ENCODE data around the gene TFF2. TPM values are rescaled to one million over a fixed set of nuclear protein-coding genes. Genes with fewer than 3 reads are reported as not detected.

Gene TFF2
- total and polyA plus RNA-seq, 9 donors = 0.26 to 0.49 TPM; not detected in 7

GRCh38 chr21:42300045-42300583 is 50.7 kb downstream of the TFF2 start:
- peaks cover 2% of the 10 kb centered on the region for H3K27me3 ChIP-seq (ENCODE audit: control insufficient read depth, insufficient read depth, low read length)
- H3K9me3 ChIP-seq (replicated peaks; ENCODE audit: control insufficient read depth, low read depth, low read length) = no peaks in the 10 kb centered on the region
- no peak for DNase-seq
- no peak overlapping the region for H3K4me3 ChIP-seq (ENCODE audit: low read length)
- peaks cover 8% of the 10 kb centered on the region for H3K36me3 ChIP-seq (ENCODE audit: control insufficient read depth, insufficient read depth, low read length)
- 80% methylated on average over 1 of the region's 7 CpGs for WGBS (ENCODE audit: insufficient coverage)
- peaks cover 24% of the 10 kb centered on the region for H3K4me1 ChIP-seq (ENCODE audit: control insufficient read depth, insufficient read depth, low read length)
- H3K27ac ChIP-seq (ENCODE audit: low read length) = no peak overlapping the region

- DNase-seq = peak; percentile 46
- Histone ChIP-seq H3K27me3 (ENCODE audit: control insufficient read depth, insufficient read depth, low read length) (peaks cover 3% of the 10 kb centered on the region), H3K36me3 (ENCODE audit: control insufficient read depth, insufficient read depth, low read length) (peaks cover 11% of the 10 kb centered on the region), H3K9me3 (replicated peaks; ENCODE audit: control insufficient read depth, low read depth, low read length) (no peaks in the 10 kb centered on the region), H3K4me3 (ENCODE audit: low read length) (no peak overlapping the region), H3K27ac (ENCODE audit: low read length) (no peak overlapping the region), H3K4me1 (ENCODE audit: control insufficient read depth, insufficient read depth, low read length) (peaks cover 24% of the 10 kb centered on the region)
- WGBS (ENCODE audit: insufficient coverage) = 53% methylated on average over 11 of the region's 20 CpGs
Observed at GRCh38 chr21:42299324-42300044, 51.3 kb downstream of the TFF2 start.

GRCh38 chr21:42298657-42299056 is 52.1 kb downstream of the TFF2 start:
- WGBS (ENCODE audit: insufficient coverage) = 73% methylated on average over 2 of the region's 5 CpGs

GRCh38 chr21:42298237-42298636 is 52.6 kb downstream of the TFF2 start:
- Histone ChIP-seq H3K4me1 (ENCODE audit: control insufficient read depth, insufficient read depth, low read length) (peaks cover 24% of the 10 kb centered on the region), H3K36me3 (ENCODE audit: control insufficient read depth, insufficient read depth, low read length) (peaks cover 12% of the 10 kb centered on the region), H3K9me3 (replicated peaks; ENCODE audit: control insufficient read depth, low read depth, low read length) (no peaks in the 10 kb centered on the region), H3K27me3 (ENCODE audit: control insufficient read depth, insufficient read depth, low read length) (peaks cover 4% of the 10 kb centered on the region), H3K27ac (ENCODE audit: low read length) (no peak overlapping the region), H3K4me3 (ENCODE audit: low read length) (no peak overlapping the region)
- 69% methylated on average over 6 of the region's 6 CpGs for WGBS (ENCODE audit: insufficient coverage)
- no peak for DNase-seq

More at GRCh38 chr21:42298657-42299056, 52.1 kb downstream of the TFF2 start:
- H3K4me1 ChIP-seq (ENCODE audit: control insufficient read depth, insufficient read depth, low read length) = peaks cover 24% of the 10 kb centered on the region
- peaks cover 4% of the 10 kb centered on the region for H3K27me3 ChIP-seq (ENCODE audit: control insufficient read depth, insufficient read depth, low read length)
- H3K4me3 ChIP-seq (ENCODE audit: low read length) = no peak overlapping the region
- H3K9me3 ChIP-seq (replicated peaks; ENCODE audit: control insufficient read depth, low read depth, low read length) = no peaks in the 10 kb centered on the region
- H3K36me3 ChIP-seq (ENCODE audit: control insufficient read depth, insufficient read depth, low read length) = peaks cover 12% of the 10 kb centered on the region
- DNase-seq = no peak
- H3K27ac ChIP-seq (ENCODE audit: low read length) = no peak overlapping the region

GRCh38 chr21:42297377-42297776 is 53.4 kb downstream of the TFF2 start:
- 68% methylated on average over 9 of the region's 9 CpGs for WGBS (ENCODE audit: insufficient coverage)
- Histone ChIP-seq H3K4me1 (ENCODE audit: control insufficient read depth, insufficient read depth, low read length) (peaks cover 21% of the 10 kb centered on the region), H3K36me3 (ENCODE audit: control insufficient read depth, insufficient read depth, low read length) (peaks cover 12% of the 10 kb centered on the region), H3K4me3 (ENCODE audit: low read length) (no peak overlapping the region), H3K9me3 (replicated peaks; ENCODE audit: control insufficient read depth, low read depth, low read length) (no peaks in the 10 kb centered on the region), H3K27ac (ENCODE audit: low read length) (no peak overlapping the region), H3K27me3 (ENCODE audit: control insufficient read depth, insufficient read depth, low read length) (peaks cover 4% of the 10 kb centered on the region)
- no peak for DNase-seq

GRCh38 chr21:42296501-42296900 is 54.3 kb downstream of the TFF2 start:
- H3K4me1 ChIP-seq (ENCODE audit: control insufficient read depth, insufficient read depth, low read length) = peaks cover 12% of the 10 kb centered on the region
- 67% methylated on average over 2 of the region's 7 CpGs for WGBS (ENCODE audit: insufficient coverage)
- no peaks in the 10 kb centered on the region for H3K9me3 ChIP-seq (replicated peaks; ENCODE audit: control insufficient read depth, low read depth, low read length)
- no peak overlapping the region for H3K4me3 ChIP-seq (ENCODE audit: low read length)
- H3K27me3 ChIP-seq (ENCODE audit: control insufficient read depth, insufficient read depth, low read length) = peaks cover 4% of the 10 kb centered on the region
- DNase-seq = no peak
- H3K27ac ChIP-seq (ENCODE audit: low read length) = no peak overlapping the region
- peaks cover 12% of the 10 kb centered on the region for H3K36me3 ChIP-seq (ENCODE audit: control insufficient read depth, insufficient read depth, low read length)

Other genes starting within 250 kb of the TFF2 start
- 8.6 TPM for gene ABCG1, start 131.9 kb downstream of the TFF2 start, total RNA-seq
- gene ABCG1, start 131.9 kb downstream of the TFF2 start, polyA plus RNA-seq (ENCODE audit: insufficient read depth in 1 of 8, insufficient read length in 8 of 8, low replicate concordance in 1 of 8) = 1 to 10 TPM; 4.9 to 9.1 (median 7.5) TPM
- gene TFF3, start 35.6 kb downstream of the TFF2 start, total RNA-seq = 3.1 TPM
- gene TFF3, start 35.6 kb downstream of the TFF2 start, polyA plus RNA-seq (ENCODE audit: insufficient read depth in 1 of 8, insufficient read length in 8 of 8, low replicate concordance in 1 of 8) = 10 to 100 TPM in 1 of 8 donors, 1 to 10 TPM in 7; 1.1 to 17.0 (median 2.5) TPM
- gene TFF1, start 15.5 kb upstream of the TFF2 start, total RNA-seq = not detected
- gene TFF1, start 15.5 kb upstream of the TFF2 start, polyA plus RNA-seq (ENCODE audit: insufficient read depth in 1 of 8, insufficient read length in 8 of 8, low replicate concordance in 1 of 8) = 1 to 10 TPM in 1 of 8 donors, under 1 TPM in 1, not detected in 6; 0.54 to 1.3 TPM
- not detected for gene TMPRSS3, start 45.1 kb upstream of the TFF2 start, total RNA-seq
- under 1 TPM in 4 of 8 donors, not detected in 4; 0.13 to 0.32 (median 0.17) TPM for gene TMPRSS3, start 45.1 kb upstream of the TFF2 start, polyA plus RNA-seq (ENCODE audit: insufficient read depth in 1 of 8, insufficient read length in 8 of 8, low replicate concordance in 1 of 8)
- gene UBASH3A, start 52.9 kb upstream of the TFF2 start, total RNA-seq = 0.04 TPM
- under 1 TPM in 3 of 8 donors, not detected in 5; 0.06 to 0.09 (median 0.09) TPM for gene UBASH3A, start 52.9 kb upstream of the TFF2 start, polyA plus RNA-seq (ENCODE audit: insufficient read depth in 1 of 8, insufficient read length in 8 of 8, low replicate concordance in 1 of 8)
- gene RSPH1, start 145.2 kb upstream of the TFF2 start, total RNA-seq = 0.04 TPM
- 1 to 10 TPM in 1 of 8 donors, under 1 TPM in 7; 0.10 to 1.5 (median 0.29) TPM for gene RSPH1, start 145.2 kb upstream of the TFF2 start, polyA plus RNA-seq (ENCODE audit: insufficient read depth in 1 of 8, insufficient read length in 8 of 8, low replicate concordance in 1 of 8)
- 2.3 TPM for gene SLC37A1, start 162.9 kb upstream of the TFF2 start, total RNA-seq
- gene SLC37A1, start 162.9 kb upstream of the TFF2 start, polyA plus RNA-seq (ENCODE audit: insufficient read depth in 1 of 8, insufficient read length in 8 of 8, low replicate concordance in 1 of 8) = 1 to 10 TPM; 2.2 to 6.9 (median 3.3) TPM

Measured in muscle of leg (tissue), 11 donors.